ENCODE data around the gene WNT11.

GRCh38 chr11:76218449-76219178, 12.3 kb upstream of the WNT11 start:
- TF ChIP-seq CTCF (IDR thresholded peaks at IDR 0.05) (no peak), POLR2A (IDR thresholded peaks at IDR 0.05) (no peak)

Measured in esophagus squamous epithelium (tissue), 4 donors.